Neural cell (in vitro differentiated cells): ENCODE data around the gene CCL28. TPM values are rescaled to one million over a fixed set of nuclear protein-coding genes. Genes with fewer than 3 reads are reported as not detected.

Source experiments
- H2AFZ ChIP-seq: fragments of 200-600, 300-800 bp; sonication (generic), shearing (Covaris generic); 2 replicates; pipeline ENCODE4 v1.6.0; 2014; ENCODE audit warnings: low read depth, mild to moderate bottlenecking, antibody characterized with exemption, low read length, moderate library complexity
- H3F3A ChIP-seq: fragments of 200-600 bp; shearing (Covaris generic); 2 replicates; pipeline ENCODE4 v1.6.1; 2016; ENCODE audit warnings: mild to moderate bottlenecking, moderate library complexity, mixed read lengths, antibody characterized with exemption, low read length; ENCODE audit not compliant: insufficient read depth, poor library complexity, severe bottlenecking
- H3K27ac ChIP-seq: fragments of 200-600, 300-800 bp; sonication (generic), shearing (Covaris generic); 2 replicates; pipeline ENCODE4 v1.5.1; 2014; ENCODE audit warnings: mild to moderate bottlenecking, low read length, moderate library complexity
- H3K27me3 ChIP-seq: fragments of 300-800, 200-600 bp; sonication (generic), shearing (Covaris generic); 2 replicates; pipeline ENCODE4 v1.6.0; 2014; ENCODE audit warnings: mild to moderate bottlenecking, low read depth, low read length, moderate library complexity; ENCODE audit not compliant: insufficient read depth
- H3K36me3 ChIP-seq: fragments of 300-800, 200-600 bp; sonication (generic), shearing (Covaris generic); 2 replicates; pipeline ENCODE4 v1.5.1; 2014; ENCODE audit warnings: mild to moderate bottlenecking, antibody characterized with exemption, low read length, moderate library complexity; ENCODE audit not compliant: insufficient read depth
- H3K4me2 ChIP-seq: fragments of 300-800, 200-600 bp; sonication (generic), shearing (Covaris generic); 2 replicates; pipeline ENCODE4 v1.6.0; 2014; ENCODE audit warnings: mild to moderate bottlenecking, low read length
- H3K4me3 ChIP-seq: fragments of 300-800, 200-600 bp; sonication (generic), shearing (Covaris generic); 2 replicates; pipeline ENCODE4 v1.5.1; 2014; ENCODE audit warnings: mild to moderate bottlenecking, low read length, moderate library complexity
- H3K79me2 ChIP-seq: fragments of 200-600 bp; shearing (Covaris generic); replicated peaks from 2 replicates; pipeline ENCODE4 v1.6.0; 2014; ENCODE audit warnings: mild to moderate bottlenecking, low read length, moderate library complexity; ENCODE audit not compliant: insufficient read depth
- H3K9ac ChIP-seq: fragments of 300-800, 200-600 bp; sonication (generic), shearing (Covaris generic); 2 replicates; pipeline ENCODE4 v1.6.1; 2016; ENCODE audit warnings: mild to moderate bottlenecking, low read length, mixed read lengths
- H3K9me2 ChIP-seq: fragments of 200-600 bp; shearing (Covaris generic); 2 replicates; pipeline ENCODE4 v1.6.1; 2016; ENCODE audit warnings: mild to moderate bottlenecking, low read length, mixed read lengths; ENCODE audit not compliant: insufficient read depth
- H3K9me3 ChIP-seq: fragments of 200-600, 300-800 bp; sonication (generic), shearing (Covaris generic); 2 replicates; pipeline ENCODE4 v1.6.1; 2016; ENCODE audit warnings: mild to moderate bottlenecking, mixed run types, low read length, moderate library complexity, mixed read lengths
- H4K20me1 ChIP-seq: fragments of 200-600 bp; shearing (Covaris generic); 2 replicates; pipeline ENCODE4 v1.6.1; 2016; ENCODE audit warnings: mild to moderate bottlenecking, mixed run types; ENCODE audit not compliant: insufficient read depth
- CTCF ChIP-seq: fragments of 450-650 bp; IDR thresholded peaks from 2 replicates; pipeline ENCODE4 v1.5.1; 2014; ENCODE audit warnings: antibody characterized with exemption, mild to moderate bottlenecking, moderate library complexity; ENCODE audit not compliant: poor library complexity, severe bottlenecking
- EP300 ChIP-seq: fragments of 450-650 bp; conservative IDR thresholded peaks from 2 replicates; pipeline ENCODE4 v1.6.1; 2014; ENCODE audit warnings: antibody characterized with exemption, mild to moderate bottlenecking, moderate library complexity; ENCODE audit not compliant: poor library complexity, severe bottlenecking
- EZH2 ChIP-seq: fragments of 200-600, 300-800 bp; shearing (Covaris generic), sonication (generic); IDR thresholded peaks from 2 replicates; pipeline ENCODE4 v1.6.1; 2014; ENCODE audit warnings: antibody characterized with exemption, low read length, borderline replicate concordance, mild to moderate bottlenecking; ENCODE audit not compliant: insufficient read depth, poor library complexity, severe bottlenecking
- MXI1 ChIP-seq: fragments of 450-650 bp; conservative IDR thresholded peaks from 2 replicates; pipeline ENCODE4 v1.6.1; 2014; ENCODE audit warnings: antibody characterized with exemption, mild to moderate bottlenecking; ENCODE audit not compliant: poor library complexity, severe bottlenecking
- POLR2AphosphoS5 ChIP-seq: IDR thresholded peaks from 2 replicates; pipeline ENCODE4 v1.6.1; 2012
- RAD21 ChIP-seq: fragments of 450-650 bp; conservative IDR thresholded peaks from 2 replicates; pipeline ENCODE4 v1.6.1; 2014; ENCODE audit warnings: antibody characterized with exemption, mild to moderate bottlenecking, moderate library complexity
- SMC3 ChIP-seq: fragments of 450-650 bp; conservative IDR thresholded peaks from 2 replicates; pipeline ENCODE4 v1.6.1; 2014; ENCODE audit warnings: antibody characterized with exemption, mild to moderate bottlenecking, moderate library complexity; ENCODE audit not compliant: poor library complexity
- TAF1 ChIP-seq: IDR thresholded peaks from 2 replicates; pipeline ENCODE4 v1.6.1; 2012; ENCODE audit warnings: low read depth
- polyA plus RNA-seq: library from polyadenylated mRNA; depleted of rRNA; stranded (reverse); fragments of >200 nt; gene quantifications from 2 replicates; pipeline ENCODE4 v1.2.3, GENCODE V29; 2014
- TF ChIP-seq, protein P1 (sequence below): IDR thresholded peaks from 2 replicates; pipeline ENCODE4 v1.6.1; 2012; ENCODE audit warnings: borderline replicate concordance

Gene CCL28
- polyA plus RNA-seq, 1 donor from 2014 or later = not detected

- H3K4me2 ChIP-seq = no peak overlapping the region
- H2AFZ ChIP-seq = no peak overlapping the region
- H3K27ac ChIP-seq = no peak overlapping the region
- H3K79me2 ChIP-seq = no peaks in the 10 kb centered on the region
- H3K9me2 ChIP-seq = no peaks in the 10 kb centered on the region
- no peaks in the 10 kb centered on the region for H3K36me3 ChIP-seq
- no peak overlapping the region for H3K9ac ChIP-seq
- no peaks in the 10 kb centered on the region for H3K27me3 ChIP-seq
- TF ChIP-seq EZH2 (no peak), RAD21 (no peak), MXI1 (no peak), EP300 (no peak), POLR2AphosphoS5 (no peak), CTCF (no peak), TAF1 (no peak), SMC3 (no peak)
- TF ChIP-seq, protein P1, sequence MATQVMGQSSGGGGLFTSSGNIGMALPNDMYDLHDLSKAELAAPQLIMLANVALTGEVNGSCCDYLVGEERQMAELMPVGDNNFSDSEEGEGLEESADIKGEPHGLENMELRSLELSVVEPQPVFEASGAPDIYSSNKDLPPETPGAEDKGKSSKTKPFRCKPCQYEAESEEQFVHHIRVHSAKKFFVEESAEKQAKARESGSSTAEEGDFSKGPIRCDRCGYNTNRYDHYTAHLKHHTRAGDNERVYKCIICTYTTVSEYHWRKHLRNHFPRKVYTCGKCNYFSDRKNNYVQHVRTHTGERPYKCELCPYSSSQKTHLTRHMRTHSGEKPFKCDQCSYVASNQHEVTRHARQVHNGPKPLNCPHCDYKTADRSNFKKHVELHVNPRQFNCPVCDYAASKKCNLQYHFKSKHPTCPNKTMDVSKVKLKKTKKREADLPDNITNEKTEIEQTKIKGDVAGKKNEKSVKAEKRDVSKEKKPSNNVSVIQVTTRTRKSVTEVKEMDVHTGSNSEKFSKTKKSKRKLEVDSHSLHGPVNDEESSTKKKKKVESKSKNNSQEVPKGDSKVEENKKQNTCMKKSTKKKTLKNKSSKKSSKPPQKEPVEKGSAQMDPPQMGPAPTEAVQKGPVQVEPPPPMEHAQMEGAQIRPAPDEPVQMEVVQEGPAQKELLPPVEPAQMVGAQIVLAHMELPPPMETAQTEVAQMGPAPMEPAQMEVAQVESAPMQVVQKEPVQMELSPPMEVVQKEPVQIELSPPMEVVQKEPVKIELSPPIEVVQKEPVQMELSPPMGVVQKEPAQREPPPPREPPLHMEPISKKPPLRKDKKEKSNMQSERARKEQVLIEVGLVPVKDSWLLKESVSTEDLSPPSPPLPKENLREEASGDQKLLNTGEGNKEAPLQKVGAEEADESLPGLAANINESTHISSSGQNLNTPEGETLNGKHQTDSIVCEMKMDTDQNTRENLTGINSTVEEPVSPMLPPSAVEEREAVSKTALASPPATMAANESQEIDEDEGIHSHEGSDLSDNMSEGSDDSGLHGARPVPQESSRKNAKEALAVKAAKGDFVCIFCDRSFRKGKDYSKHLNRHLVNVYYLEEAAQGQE = no peak
- no peaks in the 10 kb centered on the region for H3F3A ChIP-seq
- no peaks in the 10 kb centered on the region for H3K9me3 ChIP-seq
- H3K4me3 ChIP-seq = no peak overlapping the region
- H4K20me1 ChIP-seq = no peaks in the 10 kb centered on the region
These were observed 53.5 kb downstream of the CCL28 start for GRCh38 chr5:43358726-43359125.

- Histone ChIP-seq H3K79me2 (no peaks in the 10 kb centered on the region), H3F3A (no peaks in the 10 kb centered on the region), H3K27me3 (no peaks in the 10 kb centered on the region), H3K4me3 (no peak overlapping the region), H3K4me2 (no peak overlapping the region), H3K9me2 (no peaks in the 10 kb centered on the region), H4K20me1 (no peaks in the 10 kb centered on the region), H3K36me3 (no peaks in the 10 kb centered on the region), H3K27ac (no peak overlapping the region), H3K9ac (no peak overlapping the region), H3K9me3 (no peaks in the 10 kb centered on the region), H2AFZ (no peak overlapping the region)
- no peak for TF ChIP-seq TAF1
- TF ChIP-seq EZH2 = no peak
- TF ChIP-seq CTCF = no peak
- TF ChIP-seq MXI1 = no peak
- TF ChIP-seq EP300 = no peak
- no peak for TF ChIP-seq SMC3
- TF ChIP-seq, protein P1 = no peak
- TF ChIP-seq RAD21 = no peak
- no peak for TF ChIP-seq POLR2AphosphoS5
These were observed 53.9 kb downstream of the CCL28 start for GRCh38 chr5:43358301-43358700.
